ENCODE measurements around the gene UQCRC2. TPM values are rescaled to one million over a fixed set of nuclear protein-coding genes. Genes with fewer than 3 reads are reported as not detected.

Gene UQCRC2
- total RNA-seq, 4 donors from 2014 or later, result 112 to 359 (median 321) TPM

DNA sequence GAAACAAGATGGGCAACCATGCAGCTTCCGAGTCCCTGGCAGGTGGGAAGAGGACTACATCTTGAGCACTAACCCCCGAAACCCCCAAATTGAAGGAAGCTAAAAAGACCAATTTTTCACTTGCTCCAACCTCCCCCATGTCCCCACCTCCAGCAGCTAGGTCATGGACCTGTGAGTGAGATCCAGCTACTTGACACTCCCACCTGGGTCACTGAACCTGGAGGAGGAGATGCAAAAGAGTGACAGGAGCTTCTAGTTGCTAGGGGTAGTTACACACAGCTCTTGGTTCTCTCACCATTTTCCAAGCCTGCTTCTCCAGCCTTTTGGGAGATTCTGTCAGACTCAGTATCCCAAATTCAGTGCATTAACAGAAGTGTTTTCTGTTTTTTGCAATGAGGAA lies 36.6 kb downstream of the UQCRC2 start:
- in situ Hi-C loops (cut with MboI; ENCODE audit: low pct_ligation_motif_present in 1 of 4, low pct_unique_long_range_greater_than_20kb in 1 of 4, low sequenced_read_pairs in 3 of 4), result loop anchor here (10.0 to 25.0 kb wide), 6 partner anchors 85 to 305 kb away; partner anchors contain the start of gene POLR3E (in 2 of the 4)
- Histone ChIP-seq H3K4me3 (no peak overlapping the region), H3K27ac (no peak overlapping the region), H3K36me3 (peaks cover 0 to 12% (median 0%) of the 10 kb centered on the region in 4 donors), H3K4me1 (peaks cover 0 to 9% (median 3%) of the 10 kb centered on the region in 4 donors), H3K27me3 (no peaks in the 10 kb centered on the region), H3K9me3 (no peaks in the 10 kb centered on the region)
- 97 to 100% methylated on average over 1 to 2 of the region's 2 CpGs for WGBS, 2 donors (ENCODE audit: low coverage in 1 of 2)
- intact Hi-C loops (cut with DNase I; ENCODE audit: low total_unique reads), result no loop called here
- TF ChIP-seq, protein P1, sequence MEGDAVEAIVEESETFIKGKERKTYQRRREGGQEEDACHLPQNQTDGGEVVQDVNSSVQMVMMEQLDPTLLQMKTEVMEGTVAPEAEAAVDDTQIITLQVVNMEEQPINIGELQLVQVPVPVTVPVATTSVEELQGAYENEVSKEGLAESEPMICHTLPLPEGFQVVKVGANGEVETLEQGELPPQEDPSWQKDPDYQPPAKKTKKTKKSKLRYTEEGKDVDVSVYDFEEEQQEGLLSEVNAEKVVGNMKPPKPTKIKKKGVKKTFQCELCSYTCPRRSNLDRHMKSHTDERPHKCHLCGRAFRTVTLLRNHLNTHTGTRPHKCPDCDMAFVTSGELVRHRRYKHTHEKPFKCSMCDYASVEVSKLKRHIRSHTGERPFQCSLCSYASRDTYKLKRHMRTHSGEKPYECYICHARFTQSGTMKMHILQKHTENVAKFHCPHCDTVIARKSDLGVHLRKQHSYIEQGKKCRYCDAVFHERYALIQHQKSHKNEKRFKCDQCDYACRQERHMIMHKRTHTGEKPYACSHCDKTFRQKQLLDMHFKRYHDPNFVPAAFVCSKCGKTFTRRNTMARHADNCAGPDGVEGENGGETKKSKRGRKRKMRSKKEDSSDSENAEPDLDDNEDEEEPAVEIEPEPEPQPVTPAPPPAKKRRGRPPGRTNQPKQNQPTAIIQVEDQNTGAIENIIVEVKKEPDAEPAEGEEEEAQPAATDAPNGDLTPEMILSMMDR (IDR thresholded peaks at IDR 0.05), result no peak
- TF ChIP-seq EP300 (IDR thresholded peaks at IDR 0.05; ENCODE audit: low read depth), result no peak
- TF ChIP-seq POLR2A (IDR thresholded peaks at IDR 0.05), result no peak
- no peak for TF ChIP-seq POLR2AphosphoS5 (IDR thresholded peaks at IDR 0.05)
- no peak for DNase-seq

DNA sequence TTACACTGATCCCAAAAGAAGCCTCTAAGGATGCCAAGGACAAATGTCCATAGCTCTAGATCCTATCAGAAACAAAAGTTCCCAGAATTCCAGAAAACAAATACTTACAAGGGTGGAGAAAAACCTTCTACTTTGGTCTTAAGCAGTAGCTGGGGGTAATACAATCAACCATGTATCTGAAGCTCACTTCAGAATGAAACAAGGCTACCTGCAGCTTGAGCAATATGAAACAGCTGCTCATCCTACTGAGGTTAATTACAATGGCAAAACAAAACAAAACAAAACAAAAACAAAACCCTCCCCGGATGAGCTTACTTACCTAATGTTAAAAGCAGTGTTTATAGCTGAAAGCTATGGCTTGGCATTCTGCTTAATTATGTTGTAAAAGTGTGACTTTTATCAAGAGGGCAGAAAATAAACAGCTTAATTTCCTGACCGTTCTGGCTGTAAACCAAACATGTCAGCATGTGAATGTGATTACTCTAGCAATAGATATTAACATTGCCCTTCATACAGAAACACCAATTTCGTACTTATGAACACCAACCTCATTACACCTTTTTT lies 37.3 kb downstream of the UQCRC2 start:
- H3K27me3 ChIP-seq, result no peaks in the 10 kb centered on the region
- H3K4me3 ChIP-seq, result no peak overlapping the region
- no peak for DNase-seq
- WGBS, 2 donors (ENCODE audit: low coverage in 1 of 2), result 7 to 25% methylated on average over 2 to 3 of the region's 3 CpGs
- H3K9me3 ChIP-seq, result no peaks in the 10 kb centered on the region
- no peak for TF ChIP-seq EP300 (IDR thresholded peaks at IDR 0.05; ENCODE audit: low read depth)
- TF ChIP-seq POLR2AphosphoS5 (IDR thresholded peaks at IDR 0.05), result no peak
- TF ChIP-seq, protein P1 (IDR thresholded peaks at IDR 0.05), result no peak
- no peak for TF ChIP-seq POLR2A (IDR thresholded peaks at IDR 0.05)
- intact Hi-C loops (cut with DNase I; ENCODE audit: low total_unique reads) (no loop called here), in situ Hi-C loops (cut with MboI; ENCODE audit: low pct_ligation_motif_present in 1 of 4, low pct_unique_long_range_greater_than_20kb in 1 of 4, low sequenced_read_pairs in 3 of 4) (loop anchor here (10.0 to 25.0 kb wide), 6 partner anchors 84 to 304 kb away; partner anchors contain the start of gene POLR3E (in 2 of the 4))
- H3K36me3 ChIP-seq, result peaks cover 0 to 6% (median 0%) of the 10 kb centered on the region in 4 donors
- no peak overlapping the region for H3K27ac ChIP-seq
- H3K4me1 ChIP-seq, result peaks cover 0 to 9% (median 3%) of the 10 kb centered on the region in 4 donors

DNA sequence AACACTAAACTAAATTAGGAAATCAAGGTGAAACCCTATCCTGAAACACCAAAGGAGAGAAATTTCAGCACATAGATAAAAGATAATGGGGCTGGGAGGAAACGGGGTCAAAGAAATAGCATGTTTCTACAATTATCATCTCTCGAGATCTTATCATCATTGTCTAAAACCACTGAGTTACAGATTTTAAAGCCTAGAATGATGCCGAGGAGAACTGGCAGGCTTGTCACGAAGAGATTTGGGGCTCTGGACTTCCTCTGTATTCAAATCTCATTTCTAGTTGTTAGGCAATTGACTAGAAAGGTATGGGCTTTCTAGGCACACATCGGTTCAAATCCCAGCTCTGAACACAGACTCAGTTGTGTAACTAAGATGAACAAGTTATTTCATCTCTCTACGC lies 38.5 kb downstream of the UQCRC2 start:
- 79 to 80% methylated on average over 4 to 6 of the region's 6 CpGs for WGBS, 2 donors (ENCODE audit: low coverage in 1 of 2)
- in situ Hi-C loops (cut with MboI; ENCODE audit: low pct_ligation_motif_present in 1 of 4, low pct_unique_long_range_greater_than_20kb in 1 of 4, low sequenced_read_pairs in 3 of 4), result loop anchor here (10.0 to 25.0 kb wide), 6 partner anchors 83 to 303 kb away; partner anchors contain the start of gene POLR3E (in 2 of the 4)
- TF ChIP-seq EP300 (IDR thresholded peaks at IDR 0.05; ENCODE audit: low read depth), result no peak

DNA sequence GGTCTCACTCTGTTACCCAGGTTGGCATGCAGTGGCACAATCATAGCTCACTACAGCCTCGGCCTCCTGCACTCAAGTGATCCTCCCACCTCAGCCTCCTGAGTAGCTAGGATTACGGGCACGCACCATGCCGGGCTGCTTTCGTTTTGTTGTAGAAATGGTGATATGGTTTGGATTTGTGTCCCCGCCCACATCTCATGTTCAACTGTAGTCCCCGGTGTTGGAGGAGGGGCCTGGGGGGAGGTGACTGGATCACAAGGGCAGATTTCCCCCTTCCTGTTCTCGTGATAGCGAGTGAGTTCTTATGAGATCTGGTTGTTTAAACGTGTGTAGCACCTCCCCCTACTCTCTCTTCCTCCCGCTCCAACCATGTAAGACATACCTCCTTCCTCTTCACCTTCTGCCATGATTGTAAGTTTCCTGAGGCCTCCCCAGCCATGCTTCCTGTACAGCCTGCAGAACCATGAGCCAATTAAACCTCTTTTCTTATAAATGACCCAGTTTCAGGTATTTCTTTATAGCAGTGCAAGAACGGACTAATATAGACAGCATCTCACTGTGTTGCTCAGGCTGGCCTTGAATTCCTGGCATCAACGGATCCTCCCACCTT lies 41.8 kb downstream of the UQCRC2 start:
- WGBS, 2 donors (ENCODE audit: low coverage in 1 of 2), result 90 to 93% methylated on average over 8 to 13 of the region's 13 CpGs
- in situ Hi-C loops (cut with MboI; ENCODE audit: low pct_ligation_motif_present in 1 of 4, low pct_unique_long_range_greater_than_20kb in 1 of 4, low sequenced_read_pairs in 3 of 4), result loop anchor here (5.0 to 25.0 kb wide), 8 partner anchors 77 to 300 kb away; partner anchors contain the start of gene POLR3E (in 2 of the 4)
- intact Hi-C loops (cut with DNase I; ENCODE audit: low total_unique reads), result no loop called here

More for the DNA sequence above, 38.5 kb downstream of the UQCRC2 start:
- Histone ChIP-seq H3K27ac (no peak overlapping the region), H3K36me3 (no peaks in the 10 kb centered on the region), H3K4me3 (no peak overlapping the region), H3K27me3 (no peaks in the 10 kb centered on the region), H3K9me3 (no peaks in the 10 kb centered on the region), H3K4me1 (peaks cover 0 to 9% (median 3%) of the 10 kb centered on the region in 4 donors)
- DNase-seq, result no peak
- intact Hi-C loops (cut with DNase I; ENCODE audit: low total_unique reads), result no loop called here

More for the DNA sequence above, 41.8 kb downstream of the UQCRC2 start:
- Histone ChIP-seq H3K27ac (no peak overlapping the region), H3K9me3 (no peaks in the 10 kb centered on the region), H3K4me1 (peaks cover 0 to 15% (median 0%) of the 10 kb centered on the region in 4 donors), H3K4me3 (no peak overlapping the region), H3K27me3 (no peaks in the 10 kb centered on the region), H3K36me3 (no peaks in the 10 kb centered on the region)
- TF ChIP-seq POLR2A (IDR thresholded peaks at IDR 0.05) (no peak), POLR2AphosphoS5 (IDR thresholded peaks at IDR 0.05) (no peak), EP300 (IDR thresholded peaks at IDR 0.05; ENCODE audit: low read depth) (no peak)
- TF ChIP-seq, protein P1 (IDR thresholded peaks at IDR 0.05), result no peak
- no peak for DNase-seq

All from transverse colon (tissue), 4 donors.